DMS114 treated with DMSO at 0.1 percent for 48 hours (cell line): ENCODE results near the gene NCAPG2.
"Not testable (repeated sequence)": the region's sequence is repeated elsewhere in the genome, so short reads cannot be mapped to it uniquely, and the experiment has no call there.

Source experiments
- DNase-seq: peaks from one replicate; lab custom pipeline; 2025; ENCODE audit not compliant: unreplicated experiment; lab: John Stamatoyannopoulos, UW

NCAPG2 gene

GRCh38 chr7:158680754-158681153 is 23.9 kb downstream of the NCAPG2 start:
- DNase-seq = no peak

DNA sequence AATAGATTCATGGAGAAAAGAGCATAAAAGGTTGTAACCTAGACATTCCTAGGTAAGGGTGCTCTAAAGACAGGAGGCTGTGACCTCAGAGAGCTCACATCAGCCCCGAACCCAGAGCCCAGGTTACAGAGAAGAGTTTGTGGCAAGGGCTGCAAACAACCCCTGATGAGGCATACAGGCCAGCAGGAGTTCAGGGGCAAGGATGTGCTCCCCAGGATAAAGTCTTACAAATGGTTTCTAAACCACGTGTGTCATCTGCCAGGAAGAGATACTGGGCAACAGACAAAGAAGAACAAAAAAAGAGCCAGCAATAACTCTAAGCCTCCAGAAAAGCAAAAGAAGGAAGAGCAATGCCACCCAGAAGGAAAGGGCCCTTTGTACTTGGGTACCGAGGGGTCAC is 27.7 kb downstream of the NCAPG2 start:
- no peak for DNase-seq

- DNase-seq = no peak
Observed at GRCh38 chr7:158676171-158676840, 28.3 kb downstream of the NCAPG2 start.

DNA sequence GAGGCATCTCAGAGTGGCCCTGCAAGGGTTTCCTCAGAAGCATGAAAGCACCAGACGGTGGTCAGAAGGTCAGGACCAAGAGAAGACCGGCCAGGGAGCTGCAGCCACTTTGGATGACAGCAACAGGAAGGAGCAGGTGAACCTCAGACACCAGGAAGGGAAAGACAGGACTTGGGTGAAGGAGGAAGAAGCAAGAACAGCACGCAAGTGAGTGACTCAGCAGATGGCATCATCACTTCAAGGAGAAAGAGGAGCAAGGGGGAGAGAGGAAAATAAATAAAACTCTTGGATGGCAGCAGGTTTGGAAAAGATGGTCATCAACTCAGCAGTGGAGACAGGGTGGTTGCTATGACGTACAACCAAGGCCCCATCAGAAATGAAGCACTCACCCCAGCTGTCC is 31.6 kb downstream of the NCAPG2 start:
- no peak for DNase-seq

GRCh38 chr7:158668086-158668485 is 36.5 kb downstream of the NCAPG2 start:
- DNase-seq = not testable (repeated sequence)

DNA sequence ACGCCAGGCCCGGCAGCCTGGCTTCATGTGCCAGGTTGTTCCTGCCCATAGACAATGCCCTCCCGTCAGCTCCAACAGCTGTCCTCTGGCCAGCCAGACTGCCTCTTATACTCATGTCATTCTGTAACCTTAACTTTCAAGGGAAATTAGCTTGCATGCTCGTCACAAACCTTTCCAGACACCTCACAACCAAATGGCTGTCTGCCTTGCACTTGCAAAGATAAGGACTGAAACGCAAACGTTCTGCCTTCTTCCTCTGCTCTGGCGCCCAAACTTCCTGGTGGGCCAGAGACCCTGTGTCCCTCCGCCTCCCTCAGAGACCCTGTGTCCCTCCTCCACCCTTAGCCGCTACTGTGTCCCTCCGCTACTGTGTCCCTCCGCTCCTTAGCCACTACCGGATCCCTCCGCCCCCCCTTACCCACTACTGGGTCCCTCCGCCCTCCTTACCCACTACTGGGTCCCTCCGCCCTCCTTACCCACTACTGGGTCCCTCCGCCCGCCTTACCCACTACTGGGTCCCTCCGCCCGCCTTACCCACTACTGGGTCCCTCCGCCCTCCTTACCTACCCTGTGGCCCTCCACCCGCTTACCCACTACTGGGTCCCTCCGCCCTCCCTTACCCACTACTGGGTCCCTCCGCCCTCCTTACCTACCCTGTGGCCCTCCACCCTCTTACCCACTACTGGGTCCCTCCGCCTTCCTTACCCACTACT is 37.5 kb downstream of the NCAPG2 start:
- not testable (repeated sequence) for DNase-seq

DNA sequence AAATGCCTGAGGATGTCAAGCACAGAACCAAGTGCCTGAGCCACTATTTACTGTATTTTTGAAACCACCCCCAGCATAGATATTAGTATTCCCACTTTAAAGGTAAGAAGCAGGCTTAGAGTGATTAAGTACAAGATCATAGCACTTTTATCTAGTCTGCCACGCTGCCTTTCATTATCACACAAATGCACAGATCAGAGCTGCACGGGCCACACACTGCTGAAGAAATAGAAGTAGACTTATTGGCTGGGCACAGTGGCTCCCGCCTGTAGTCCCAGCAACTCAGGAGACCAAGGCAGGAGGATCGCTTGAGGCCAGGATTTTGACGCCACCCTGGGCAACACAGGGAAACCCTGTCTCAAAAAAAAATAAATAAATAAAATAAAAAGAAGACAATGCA is 38.2 kb downstream of the NCAPG2 start:
- DNase-seq = no peak

- no peak for DNase-seq
Observed at GRCh38 chr7:158664406-158664805, 40.2 kb downstream of the NCAPG2 start.

DNA sequence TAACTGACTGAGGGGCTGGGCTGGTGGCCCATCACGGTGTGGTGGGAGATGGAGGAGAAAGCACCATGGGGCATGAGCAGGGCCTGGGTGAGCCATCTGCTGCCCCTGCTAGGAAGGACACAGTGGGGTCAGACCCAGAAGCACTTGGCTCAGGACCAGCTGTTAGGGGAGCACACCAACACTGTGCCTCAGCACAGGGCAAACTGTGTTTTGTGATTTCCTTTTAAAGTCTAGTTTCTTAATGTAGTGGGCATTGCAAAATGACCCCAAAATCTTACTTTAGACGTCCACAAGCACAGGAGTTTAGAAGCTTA is 41.2 kb downstream of the NCAPG2 start:
- DNase-seq = no peak

GRCh38 chr7:158662610-158663427 is 41.8 kb downstream of the NCAPG2 start:
- DNase-seq = no peak

DNA sequence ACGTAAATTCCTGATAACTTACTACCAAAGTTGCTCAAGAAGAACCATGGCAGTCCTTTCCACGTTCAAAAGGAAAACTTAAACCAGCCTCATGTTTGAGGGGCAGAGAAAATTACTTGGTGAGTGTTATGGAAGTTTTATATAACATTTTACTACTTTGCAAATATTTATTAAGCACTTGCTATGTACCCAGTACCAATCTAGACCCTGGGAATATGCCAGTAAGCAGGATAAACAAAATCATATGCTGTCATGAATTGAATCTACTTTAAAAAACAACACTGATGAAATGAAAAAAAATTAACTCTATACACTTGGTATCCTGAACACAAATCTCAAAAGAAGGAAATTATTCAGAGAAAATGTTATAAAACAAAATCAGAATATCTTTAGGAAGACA is 46.1 kb downstream of the NCAPG2 start:
- no peak for DNase-seq

DNA sequence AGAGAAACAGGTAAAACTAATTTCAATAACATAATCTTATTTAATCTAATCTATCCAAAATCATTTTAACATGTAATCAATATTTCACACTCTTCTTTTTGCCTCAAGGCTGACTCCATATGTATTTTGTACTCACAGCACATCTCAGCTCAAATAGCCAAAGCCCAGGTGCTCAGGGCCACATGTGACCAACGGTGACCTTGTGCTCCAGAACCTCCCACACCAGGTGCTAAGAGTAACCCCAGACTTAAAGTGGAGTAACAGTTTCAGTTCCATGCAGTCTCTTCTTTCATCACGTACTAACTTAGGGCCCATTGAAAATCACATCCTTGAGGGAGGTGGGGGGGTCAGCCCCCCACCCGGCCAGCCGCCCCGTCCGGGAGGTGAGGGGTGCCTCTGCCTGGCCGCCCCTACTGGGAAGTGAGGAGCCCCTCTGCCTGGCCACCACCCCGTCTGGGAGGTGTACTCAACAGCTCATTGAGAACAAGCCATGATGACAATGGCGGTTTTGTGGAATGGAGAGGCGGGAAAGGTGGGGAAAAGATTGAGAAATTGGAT is 47.3 kb downstream of the NCAPG2 start:
- no peak for DNase-seq

DNA sequence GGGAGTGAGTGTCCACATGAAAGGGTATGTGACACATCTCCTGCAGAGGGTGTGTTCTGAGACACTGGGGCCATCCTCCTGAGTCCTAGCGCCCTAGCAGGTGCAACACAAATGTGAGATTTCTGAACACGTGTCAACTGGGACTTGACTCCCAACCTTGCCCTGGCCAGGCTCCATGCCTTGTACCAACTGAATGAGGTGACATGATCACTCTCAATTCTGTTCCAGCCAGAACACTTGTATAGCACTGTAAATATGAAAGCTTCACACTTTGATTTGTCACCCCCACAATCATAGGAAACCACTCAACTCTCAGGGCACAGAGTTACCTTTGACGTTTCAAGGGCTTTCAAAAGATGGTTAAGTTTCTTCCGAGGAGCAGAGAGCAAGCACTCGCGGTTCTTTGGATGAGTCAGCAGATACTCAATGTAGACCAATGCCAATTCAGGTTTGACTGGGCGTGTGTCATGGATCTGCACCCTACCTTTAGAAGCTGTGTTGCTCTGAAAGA is 48.6 kb downstream of the NCAPG2 start:
- no peak for DNase-seq

- DNase-seq = no peak
Observed at GRCh38 chr7:158655507-158655906, 49.1 kb downstream of the NCAPG2 start.

DNA sequence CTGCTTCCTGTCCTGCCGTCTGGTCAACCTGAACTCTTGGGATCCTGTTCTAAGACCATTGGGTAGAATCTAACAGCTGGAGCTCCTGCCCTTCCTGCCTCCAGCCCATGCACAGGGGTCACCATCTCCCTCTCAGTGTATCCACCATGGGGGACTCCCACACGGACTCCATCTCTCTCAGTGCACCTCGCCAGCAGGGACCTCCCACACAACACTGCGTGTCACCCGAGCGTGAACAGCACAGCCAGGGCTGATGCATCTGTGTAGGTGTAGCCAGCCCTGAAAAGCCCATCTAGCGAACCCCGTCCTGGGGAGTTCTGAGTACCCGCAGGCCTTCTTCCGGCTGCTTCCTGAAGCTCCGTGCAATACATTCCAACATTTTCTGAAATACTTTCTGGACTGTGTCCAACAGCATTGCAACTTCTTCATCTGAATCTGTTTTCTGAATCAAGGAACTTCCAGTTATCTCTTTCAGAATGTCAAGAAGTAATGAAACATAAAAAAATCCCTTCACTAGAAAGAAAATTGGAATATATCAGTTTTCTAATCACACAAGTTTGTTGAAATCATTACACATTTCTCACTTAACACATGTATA is 52.5 kb downstream of the NCAPG2 start:
- DNase-seq = no peak

DNA sequence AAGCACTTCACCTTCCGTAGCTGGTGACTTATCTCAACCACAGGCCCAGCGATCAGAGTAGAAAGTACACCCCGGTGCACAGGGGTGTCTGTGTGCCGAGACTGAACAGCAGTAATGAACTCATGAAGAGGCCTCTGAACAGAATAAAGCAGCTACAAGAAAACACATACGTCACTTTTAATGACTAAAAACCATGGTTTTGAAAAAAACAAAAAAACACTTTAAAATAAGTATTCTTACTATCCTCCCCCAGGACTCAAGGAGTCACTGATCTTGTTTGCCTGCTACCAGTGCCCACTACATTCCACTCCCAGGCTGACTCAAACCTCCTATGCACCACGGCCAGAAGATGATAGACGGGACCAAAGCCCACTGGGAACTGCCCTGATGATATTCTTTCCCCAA is 53.8 kb downstream of the NCAPG2 start:
- no peak for DNase-seq

GRCh38 chr7:158649279-158649678 is 55.3 kb downstream of the NCAPG2 start:
- DNase-seq = no peak

- no peak for DNase-seq
Observed at GRCh38 chr7:158648787-158649186, 55.8 kb downstream of the NCAPG2 start.

DNA sequence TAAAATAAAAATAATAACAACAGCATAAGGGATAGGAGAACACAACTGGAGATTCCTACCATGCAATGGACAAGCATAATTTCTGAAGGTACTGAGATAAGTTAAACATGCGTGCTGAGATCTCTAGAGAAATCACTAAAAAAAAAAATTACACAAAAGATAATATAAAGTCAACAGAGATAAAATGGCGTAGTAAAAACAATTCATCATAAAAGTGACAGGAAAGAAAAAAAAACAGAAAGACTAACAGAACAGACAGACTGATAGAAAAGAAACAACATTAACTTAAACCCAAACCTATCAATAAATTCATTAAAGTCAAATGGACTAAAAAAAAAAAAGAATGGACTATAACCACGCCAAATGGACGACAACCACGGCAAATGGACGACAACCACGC is 56.4 kb downstream of the NCAPG2 start:
- DNase-seq = no peak

DNA sequence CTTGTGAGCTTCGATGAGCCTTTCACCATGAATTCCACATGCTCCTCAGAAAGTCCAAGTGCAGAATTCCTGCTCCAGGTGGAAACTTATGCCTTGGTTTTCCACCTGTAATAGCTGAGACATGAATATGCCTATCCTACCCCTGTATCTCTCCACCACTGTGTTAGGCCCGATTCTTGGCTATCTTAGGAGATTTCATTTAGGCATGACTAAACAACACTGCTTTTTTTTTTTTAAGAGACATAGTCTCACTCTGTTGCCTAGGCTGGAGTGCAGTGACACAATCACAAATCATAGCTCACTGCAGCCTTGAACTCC is 57.2 kb downstream of the NCAPG2 start:
- no peak for DNase-seq

GRCh38 chr7:158646766-158647474 is 57.7 kb downstream of the NCAPG2 start:
- no peak for DNase-seq
